Dedifferentiated amniotic fluid mesenchymal stem cell (primary cell): ENCODE measurements around the gene ARTN.

ENCODE experiments used
- DNase-seq: peaks from one replicate; pipeline ENCODE4 v3.0.0-alpha.2; 2016; ENCODE audit errors: extremely low spot score

The ARTN gene

DNA sequence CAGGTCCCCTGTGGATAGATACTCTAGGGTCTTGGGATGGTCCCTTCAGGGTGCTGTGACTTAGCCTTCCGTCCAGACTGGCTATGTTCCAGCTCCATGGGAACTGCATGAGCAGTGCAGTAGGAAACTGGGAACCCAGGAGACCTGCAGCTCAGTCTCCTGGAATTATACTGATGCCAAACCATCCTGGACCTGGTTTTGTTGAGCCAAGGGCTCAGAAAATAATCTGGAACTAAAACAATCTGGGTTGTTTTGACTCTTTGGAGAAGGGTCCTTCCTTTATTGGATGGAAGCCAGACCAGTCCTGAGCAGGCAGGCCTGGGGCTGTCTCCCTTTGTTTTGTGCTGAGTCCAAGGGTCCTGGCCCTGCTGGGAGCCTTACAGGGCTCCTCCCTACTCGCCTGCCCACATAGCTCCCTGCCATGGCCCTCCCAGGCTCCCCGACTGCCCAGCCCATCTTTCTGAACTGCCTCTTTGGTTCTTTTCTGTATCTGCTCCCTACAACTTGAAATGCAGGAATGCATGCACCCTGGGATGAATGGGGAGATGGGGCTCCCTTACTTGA is 14.4 kb downstream of the ARTN start:
- DNase-seq, result no peak

DNA sequence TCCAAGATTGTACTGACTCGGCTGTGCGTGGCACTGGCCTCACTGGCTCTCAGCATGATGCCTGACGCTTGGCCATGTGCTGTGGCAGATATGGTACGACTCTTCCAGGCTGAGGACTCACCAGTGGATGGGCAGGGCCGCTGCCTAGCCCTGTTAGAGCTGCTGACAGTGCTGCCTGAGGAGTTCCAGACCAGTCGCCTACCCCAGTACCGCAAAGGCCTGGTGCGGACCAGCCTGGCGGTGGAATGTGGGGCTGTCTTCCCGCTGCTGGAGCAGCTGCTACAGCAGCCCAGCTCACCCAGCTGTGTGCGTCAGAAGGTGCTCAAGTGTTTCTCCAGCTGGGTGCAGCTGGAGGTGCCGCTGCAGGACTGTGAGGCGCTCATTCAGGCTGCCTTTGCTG is 16.1 kb downstream of the ARTN start:
- no peak for DNase-seq

DNA sequence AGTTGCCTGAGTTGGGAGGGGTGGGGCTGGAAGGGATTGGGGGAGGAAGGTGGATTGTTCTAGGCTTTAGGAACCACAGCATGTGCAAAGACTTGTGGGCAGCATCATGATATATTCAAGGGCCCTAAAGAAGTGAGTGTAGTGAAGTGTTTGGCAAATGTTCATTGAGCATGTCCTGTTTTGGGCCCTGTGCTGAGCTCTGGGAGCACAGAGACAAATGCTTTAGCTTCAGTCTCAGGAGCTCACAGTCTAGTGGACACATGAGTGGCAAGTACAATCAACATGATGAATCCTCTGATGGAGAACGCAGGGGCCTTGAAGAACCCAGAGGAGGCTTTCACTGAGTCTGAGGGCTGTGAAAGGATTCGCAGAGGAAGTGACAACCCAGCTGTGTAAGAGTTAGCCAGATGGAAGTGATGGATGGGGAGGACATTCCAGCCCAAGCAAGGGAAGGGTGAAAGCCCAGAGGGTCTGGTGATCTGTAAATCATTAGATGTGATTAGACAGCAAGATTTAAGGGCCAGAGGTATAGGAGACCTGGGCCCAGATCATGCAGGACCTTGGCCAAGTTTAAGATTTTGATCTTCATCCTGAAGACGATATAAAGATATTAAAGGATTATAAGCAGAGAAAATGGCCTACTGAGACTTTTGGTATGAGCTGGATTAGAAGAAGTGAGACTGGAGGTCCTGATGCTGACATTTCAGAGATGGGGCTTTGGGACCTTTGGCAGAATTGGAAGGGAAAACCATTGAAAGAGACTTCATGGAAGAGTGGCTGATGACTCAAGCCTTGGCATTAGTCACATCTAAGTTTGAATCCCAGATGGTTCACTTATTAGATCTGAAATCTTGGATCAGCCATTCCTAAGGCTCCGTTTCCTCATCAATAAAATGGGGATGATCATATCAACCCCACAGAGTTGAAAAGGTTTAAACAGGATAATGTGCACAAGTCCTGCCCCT is 17.7 kb downstream of the ARTN start:
- DNase-seq, result no peak

DNA sequence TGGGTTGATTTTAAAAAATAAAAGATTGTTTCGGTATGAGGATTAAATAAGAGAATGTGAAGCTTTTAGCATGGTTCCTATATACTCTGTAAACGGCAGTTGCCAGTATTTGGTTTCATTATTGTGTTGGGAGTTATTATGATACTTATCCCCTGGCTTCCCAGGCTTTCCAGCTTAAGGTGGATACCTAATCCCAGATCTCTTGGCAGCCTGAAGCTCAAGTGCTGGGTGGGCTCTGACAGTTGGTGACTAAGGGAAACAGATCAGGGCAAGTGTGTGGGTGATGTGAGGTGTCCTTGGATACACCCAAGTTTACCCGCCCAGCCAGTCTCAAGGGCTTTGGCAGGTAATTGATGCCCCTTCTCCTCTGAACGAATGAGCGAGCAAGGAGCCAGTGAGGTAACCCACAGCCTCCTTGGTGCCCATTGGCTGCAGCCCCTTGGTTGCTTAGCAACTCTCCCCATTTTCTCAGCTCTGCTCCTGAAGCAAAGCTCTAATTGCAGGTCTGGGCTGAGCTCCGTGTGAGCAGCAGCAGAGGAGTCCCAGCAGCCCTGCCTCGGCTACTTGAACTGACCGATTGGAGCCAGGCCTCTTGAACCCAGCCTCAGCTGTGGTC is 19.2 kb downstream of the ARTN start:
- no peak for DNase-seq

DNA sequence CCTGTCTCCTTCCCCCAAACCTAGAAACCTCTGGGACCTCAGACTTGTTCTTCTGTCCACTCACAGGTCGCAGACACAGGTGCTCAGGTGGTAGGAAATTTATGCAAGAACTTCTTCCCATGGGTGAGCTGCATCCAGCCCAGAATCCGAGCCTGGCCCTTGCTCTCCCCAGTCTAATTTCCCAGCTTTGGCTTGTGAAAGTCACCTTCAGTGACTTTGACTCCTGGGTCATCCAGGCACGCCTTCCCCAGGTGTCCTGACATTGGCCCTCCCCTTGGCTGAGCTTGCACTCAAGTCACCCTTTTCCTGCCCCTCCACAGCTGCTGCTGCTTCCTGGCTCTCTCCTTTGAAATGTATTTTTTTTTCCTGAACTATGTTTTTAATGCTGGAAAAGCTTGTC is 19.8 kb downstream of the ARTN start:
- DNase-seq, result no peak

DNA sequence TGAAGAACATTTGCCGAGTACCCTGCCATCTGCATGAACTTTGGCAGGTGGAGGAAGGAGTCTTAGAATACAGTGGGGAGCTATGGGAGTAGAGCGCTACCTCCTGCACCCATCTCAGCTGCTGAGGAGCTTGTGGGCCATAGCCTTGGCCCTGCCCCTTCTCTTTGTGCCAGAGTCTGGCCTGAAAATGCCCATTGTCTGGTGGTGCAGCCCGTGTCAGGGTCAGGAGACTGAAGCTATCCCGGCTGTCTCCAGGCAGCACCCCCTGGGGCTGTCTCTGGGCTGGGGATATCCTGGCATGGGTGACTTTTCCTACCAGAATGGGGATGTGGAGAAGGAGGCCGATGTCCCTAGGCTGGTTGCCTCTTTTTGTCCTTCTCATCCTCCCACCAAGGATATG is 20.4 kb downstream of the ARTN start:
- no peak for DNase-seq

DNA sequence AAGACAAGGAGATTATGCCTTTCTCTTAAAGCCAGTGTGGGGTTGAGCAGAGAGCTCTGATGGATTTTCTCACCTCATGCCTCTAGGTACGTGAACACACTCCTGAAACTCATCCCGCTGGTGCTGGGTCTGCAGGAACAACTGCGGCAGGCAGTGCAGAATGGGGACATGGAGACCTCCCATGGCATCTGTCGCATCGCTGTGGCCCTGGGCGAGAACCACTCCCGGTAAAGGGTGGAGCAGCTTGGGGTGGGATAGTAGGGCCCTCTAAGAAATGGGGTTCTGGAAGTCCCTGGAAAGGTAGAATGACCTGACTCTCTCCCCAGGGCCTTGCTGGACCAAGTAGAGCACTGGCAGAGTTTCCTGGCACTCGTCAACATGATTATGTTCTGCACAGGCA is 22.6 kb downstream of the ARTN start:
- no peak for DNase-seq

DNA sequence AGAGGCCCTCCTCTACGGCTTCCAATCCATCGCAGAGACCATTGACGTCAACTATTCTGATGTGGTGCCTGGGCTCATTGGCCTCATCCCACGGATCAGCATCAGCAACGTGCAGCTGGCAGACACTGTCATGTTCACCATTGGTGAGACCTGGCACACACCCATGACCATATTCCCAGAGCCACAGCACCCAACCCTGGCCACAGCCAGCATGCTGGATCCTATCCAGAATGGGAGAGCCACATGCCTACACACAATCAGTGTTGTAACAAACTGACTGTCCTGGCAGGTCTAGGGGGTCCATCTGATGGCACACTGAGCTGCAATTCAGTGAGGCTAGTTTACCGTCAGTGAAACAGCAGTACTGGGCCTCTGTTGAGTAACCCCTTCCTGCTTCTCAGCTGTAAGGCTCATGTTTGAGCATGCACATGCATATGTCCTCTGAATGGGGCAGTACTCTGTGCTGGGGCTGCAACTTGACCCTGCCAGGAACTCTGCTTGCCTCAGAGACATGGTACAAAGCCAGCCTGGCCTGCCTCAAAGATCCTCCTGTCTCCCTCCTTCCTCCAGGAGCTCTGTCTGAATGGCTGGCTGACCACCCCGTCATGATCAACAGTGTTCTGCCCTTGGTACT is 23.9 kb downstream of the ARTN start:
- no peak for DNase-seq

DNA sequence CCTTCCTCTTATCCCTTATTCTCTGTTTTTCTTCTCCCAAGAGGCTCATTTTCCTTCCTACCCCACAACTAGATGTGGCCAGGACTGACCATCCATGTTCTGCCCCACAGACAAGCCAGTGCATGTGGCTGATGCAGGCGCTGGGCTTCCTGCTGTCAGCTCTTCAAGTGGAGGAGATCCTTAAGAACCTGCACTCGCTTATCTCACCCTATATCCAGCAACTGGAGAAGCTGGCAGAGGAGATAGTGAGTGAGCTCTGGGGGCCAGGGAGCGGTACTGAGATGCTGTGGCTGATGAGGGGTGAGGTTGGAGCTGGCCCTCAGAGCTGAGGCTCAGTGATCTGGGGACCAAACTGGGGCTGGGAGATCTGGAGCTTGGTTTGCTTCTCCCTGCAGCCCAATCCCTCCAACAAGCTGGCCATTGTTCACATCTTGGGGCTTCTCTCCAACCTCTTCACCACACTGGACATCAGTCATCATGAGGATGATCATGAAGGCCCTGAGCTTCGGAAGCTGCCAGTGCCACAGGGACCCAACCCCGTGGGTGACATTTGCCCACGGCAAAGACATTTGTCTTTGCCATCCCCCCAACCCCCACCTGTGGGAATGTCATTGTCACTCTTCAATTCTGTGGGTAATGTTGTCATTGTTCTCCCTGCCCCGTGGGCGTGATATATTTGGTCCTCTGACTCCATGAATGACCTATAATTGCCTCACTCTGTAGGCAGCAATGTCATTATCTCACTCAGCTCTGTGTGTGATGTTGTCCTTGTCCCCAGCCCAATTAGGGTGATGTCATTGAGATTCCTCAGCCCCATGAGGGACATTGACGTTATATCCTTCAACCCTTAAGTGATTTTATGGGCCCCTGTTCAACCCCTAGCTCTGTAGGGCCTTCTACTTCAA is 25.0 kb downstream of the ARTN start:
- DNase-seq, result no peak

DNA sequence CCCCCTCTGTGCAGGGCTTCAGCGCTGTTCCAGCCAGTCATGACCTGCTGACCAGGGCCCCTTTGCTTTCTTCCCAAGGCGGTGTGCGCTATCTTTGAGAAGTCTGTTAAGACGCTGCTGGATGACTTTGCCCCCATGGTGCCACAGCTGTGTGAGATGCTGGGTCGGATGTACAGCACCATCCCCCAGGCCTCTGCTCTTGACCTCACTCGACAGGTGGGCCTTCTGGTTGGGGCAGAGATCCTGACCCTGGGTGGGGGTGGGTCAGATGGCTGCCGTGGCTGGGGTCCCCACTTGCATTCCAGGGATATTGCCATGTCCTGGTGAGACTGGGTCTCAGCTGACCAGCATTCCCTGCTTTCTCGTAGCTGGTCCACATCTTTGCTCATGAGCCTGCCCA is 27.2 kb downstream of the ARTN start:
- DNase-seq, result no peak

DNA sequence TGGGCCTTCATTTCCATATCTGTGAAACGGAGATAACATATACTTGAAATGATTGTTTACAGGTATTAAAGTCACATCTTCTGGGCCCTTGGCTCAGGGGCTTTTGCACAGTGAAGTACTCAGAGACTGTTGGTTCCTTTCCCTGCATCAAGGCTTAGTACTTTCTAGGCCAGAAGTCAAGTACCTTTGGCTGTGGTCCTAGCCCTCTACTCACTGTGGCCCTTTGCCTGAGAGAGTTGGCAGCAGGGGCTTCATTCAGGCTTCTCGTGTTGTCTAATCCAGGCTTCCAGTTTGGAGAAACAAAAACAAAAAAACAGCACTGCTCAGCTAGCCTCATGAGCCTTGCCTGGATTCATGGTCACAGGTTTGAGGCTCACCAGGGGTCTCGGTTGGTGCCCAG is 28.1 kb downstream of the ARTN start:
- no peak for DNase-seq

DNA sequence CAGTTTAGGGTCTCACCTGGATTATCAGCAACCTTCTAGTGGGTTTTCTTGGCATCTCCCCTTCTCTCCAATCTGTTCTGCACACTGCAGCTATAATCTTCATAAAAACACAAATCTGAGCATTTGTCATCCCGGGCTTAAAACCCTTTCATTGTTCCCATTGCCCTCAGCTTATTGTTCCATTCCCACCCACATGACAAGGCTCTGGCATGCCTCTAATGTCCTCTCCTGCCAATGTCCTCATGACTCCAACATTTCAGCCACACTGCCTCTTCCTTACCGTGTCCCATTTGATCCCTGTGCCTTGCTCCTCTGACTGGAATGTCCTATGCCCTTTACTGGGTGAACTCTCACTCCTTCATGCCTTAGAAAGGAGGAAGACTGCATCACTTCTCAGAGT is 28.7 kb downstream of the ARTN start:
- DNase-seq, result no peak

DNA sequence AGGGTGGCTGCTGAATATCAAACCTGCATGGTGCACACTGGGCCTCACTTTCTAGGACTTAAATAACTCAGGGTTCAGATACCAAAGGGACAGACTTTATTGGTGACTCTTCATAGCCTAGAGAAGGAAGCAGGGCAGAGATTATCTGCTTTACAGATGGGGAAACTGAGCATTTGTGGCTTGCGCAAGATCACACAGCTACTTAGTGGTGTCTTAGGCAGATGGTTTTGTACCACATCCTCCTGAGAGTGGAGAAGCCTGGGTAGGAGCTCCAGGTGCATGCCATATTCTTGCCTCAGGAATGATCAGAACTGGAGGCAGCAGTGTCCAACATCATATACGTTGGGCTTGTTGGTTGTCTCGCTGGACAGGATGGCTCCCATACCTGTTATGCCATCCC is 29.4 kb downstream of the ARTN start:
- no peak for DNase-seq

DNA sequence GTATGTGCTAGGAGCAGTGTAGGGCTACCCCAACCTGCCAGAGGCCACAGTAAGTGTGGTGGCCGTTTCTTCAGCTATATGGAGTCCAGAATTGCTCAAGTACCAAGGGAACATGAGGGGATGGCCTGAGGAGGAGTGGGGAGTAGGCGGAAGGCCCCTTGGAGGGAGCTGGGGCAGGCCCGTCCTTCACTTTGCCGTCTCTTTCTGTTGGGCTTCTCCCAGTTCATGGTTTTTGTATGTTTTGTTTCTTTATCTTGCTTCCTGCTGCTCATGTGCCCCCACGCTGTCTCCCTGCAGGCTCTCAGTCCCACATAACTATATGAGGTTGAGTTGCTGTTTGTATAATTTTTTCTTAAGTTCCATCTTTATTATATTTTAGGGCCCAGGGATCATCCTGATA is 30.3 kb downstream of the ARTN start:
- DNase-seq, result no peak

DNA sequence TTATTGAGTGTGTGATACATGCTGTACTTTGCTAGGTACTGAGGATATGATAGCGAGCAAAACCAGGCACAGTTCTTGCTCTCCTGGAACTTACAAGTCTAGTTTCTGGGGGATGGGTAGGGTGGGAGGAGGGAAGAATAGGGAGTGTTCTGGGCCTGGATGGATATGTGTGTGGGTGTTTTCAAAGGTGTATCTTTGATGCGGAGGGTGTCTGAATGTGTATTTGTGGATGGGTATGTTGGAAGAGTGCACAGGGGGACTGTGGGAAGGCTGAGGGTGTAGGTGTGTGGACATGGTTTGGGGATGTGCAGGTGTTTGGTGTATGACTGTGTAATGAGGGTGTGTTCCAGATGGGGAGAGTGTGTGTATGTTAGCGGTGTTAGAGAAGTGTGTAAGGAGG is 31.7 kb downstream of the ARTN start:
- no peak for DNase-seq

DNA sequence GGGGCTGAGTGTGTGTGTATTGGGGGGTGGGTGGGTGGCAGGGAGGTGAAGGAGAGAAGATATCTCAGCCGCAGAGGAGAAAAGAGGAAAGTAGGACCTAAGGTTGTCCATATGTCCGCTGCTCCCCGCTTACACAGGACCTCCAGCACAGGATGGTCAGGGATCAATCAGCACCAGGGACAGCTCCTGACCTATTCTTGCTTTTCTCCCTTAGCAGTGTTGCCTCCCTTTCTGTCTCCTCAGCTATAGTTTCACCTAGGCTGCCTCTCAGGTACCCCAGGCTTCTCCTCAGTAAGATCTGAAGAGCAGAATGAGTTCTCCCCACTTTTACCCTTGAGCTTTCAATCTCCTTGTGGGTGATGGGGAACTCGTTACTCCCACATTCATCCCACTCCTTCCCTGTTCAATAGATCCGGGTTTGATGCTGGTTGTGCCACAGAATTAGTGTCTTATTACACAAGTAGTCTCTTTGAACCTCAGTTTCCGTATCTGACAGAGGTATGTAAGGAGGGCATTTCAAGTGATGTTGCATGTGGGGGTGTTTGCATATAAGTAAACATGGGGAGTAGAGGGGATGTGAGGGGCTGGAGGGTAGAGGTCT is 34.8 kb downstream of the ARTN start:
- no peak for DNase-seq

DNA sequence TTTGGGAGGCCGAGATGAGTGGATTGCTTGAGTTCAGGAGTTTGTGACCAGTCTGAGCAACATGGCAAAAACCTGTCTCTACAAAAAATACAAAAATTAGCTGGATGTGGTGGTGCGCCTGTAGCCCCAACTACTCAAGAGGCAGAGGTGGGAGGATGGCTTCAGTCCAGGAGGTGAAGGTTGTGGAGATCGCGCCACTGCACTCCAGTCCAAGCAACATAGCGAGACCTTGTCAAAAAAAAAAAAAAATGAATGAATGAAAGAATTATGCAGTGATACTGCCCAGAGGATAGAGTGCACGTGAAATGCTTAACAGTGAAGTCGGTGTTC is 35.8 kb downstream of the ARTN start:
- DNase-seq, result no peak

DNA sequence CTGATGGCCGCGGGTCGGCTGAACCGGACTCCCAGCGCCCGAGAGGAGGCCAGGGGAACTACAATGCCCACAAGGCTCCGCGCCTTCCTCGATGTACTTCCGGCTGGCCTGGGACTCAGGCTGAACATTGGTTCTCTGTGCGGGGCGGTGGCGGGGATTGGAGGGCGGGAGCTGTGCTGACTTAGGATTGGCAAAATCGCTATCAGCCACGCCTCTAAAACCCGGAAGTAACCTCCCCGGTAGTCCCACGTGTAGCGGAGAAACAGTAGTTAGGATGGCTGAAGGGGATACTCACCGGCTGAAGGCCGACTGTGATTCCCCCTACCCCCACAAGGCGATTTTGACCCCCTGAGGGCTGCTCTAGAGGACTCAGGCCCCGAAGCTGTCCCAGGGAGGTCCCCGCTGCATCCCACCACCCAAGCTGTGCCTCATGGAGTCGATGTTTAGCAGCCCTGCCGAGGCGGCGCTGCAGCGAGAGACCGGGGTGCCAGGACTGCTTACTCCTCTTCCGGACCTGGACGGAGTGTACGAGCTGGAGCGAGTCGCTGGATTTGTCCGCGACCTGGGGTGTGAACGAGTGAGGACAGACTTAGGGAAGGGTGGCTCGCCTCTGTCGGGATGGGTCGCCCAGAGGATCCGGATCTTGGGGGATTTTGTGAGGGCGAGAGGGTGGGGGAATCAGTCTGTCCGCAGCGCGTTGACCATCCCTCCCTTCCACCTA is 36.3 kb downstream of the ARTN start, which contains the start of gene DPH2:
Gene DPH2, plus strand, starts transcription at position 265 of the 721 bp plus-strand sequence. Its CDS starts 166 bp downstream, at position 431.
- DNase-seq, result peak; percentile 97

DNA sequence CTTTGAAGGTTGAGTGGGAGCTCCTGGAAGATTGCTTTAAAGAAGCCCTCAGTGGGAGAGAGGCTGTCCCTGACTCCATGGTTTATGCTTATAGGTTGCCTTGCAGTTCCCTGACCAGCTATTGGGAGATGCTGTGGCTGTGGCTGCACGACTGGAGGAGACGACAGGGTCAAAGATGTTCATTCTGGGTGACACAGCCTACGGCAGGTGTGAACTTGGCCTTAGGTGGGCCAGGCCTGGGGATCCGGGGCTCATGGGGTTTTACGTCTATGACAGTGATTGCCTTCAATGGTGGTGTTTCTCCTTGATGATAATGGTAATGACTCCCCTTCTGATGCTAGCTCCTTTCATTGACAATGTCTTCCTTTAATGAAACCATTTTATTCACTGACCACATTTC is 36.9 kb downstream of the ARTN start:
- DNase-seq, result no peak

DNA sequence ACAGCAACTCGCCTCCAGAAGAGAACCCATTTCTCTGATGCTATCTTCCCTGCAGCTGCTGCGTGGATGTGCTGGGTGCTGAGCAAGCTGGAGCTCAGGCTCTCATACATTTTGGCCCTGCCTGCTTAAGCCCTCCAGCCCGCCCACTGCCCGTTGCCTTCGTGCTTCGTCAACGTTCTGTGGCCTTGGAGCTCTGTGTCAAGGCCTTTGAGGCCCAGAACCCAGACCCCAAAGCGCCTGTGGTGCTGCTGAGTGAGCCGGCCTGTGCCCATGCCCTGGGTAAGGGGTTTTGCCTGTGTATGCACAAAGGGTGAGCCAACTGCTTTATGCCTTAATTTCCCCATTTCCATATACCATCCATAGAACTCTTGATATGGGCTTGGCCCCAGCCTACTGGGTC is 37.3 kb downstream of the ARTN start:
- DNase-seq, result no peak
